MCF 10A (cell line): ENCODE measurements around the gene WDR27. TPM values are rescaled to one million over a fixed set of nuclear protein-coding genes. Genes with fewer than 3 reads are reported as not detected.

ENCODE experiments used
- BruUV-seq: library from RNA; stranded (reverse); fragments of 400-500 nt; replicated peaks from 2 replicates; lab custom pipeline; 2021; lab: Mats Ljungman, UMichigan
- CTCF ChIA-PET: fragments of 300-600 bp; sonication (Branson Sonifier 250); formaldehyde crosslinking; extraction: SDS; loops from one replicate; lab custom pipeline; 2021; ENCODE audit warnings: antibody characterized with exemption, inconsistent platforms; lab: Yijun Ruan, JAX
- POLR2A ChIA-PET: fragments of 300-600, 350-650 bp; sonication (Branson Sonifier 250); formaldehyde crosslinking; extraction: SDS; loops from one replicate; lab custom pipeline; 2020; ENCODE audit warnings: antibody characterized with exemption, inconsistent platforms; lab: Yijun Ruan, JAX
- DNase-seq: peaks from one replicate; pipeline ENCODE4 v3.0.0-alpha.2; 2018; ENCODE audit not compliant: unreplicated experiment
- H3K27ac Mint-ChIP-seq: one replicate; pipeline ENCODE4 v1.8.0; 2022; ENCODE audit warnings: mild to moderate bottlenecking, low read depth, mixed read lengths; ENCODE audit not compliant: unreplicated experiment
- H3K27me3 Mint-ChIP-seq: one replicate; pipeline ENCODE4 v1.8.0; 2022; ENCODE audit warnings: mixed read lengths; ENCODE audit not compliant: insufficient read depth, unreplicated experiment
- H3K36me3 Mint-ChIP-seq: one replicate; pipeline ENCODE4 v1.8.0; 2022; ENCODE audit warnings: mild to moderate bottlenecking, moderate library complexity, mixed read lengths; ENCODE audit not compliant: insufficient read depth, unreplicated experiment
- H3K4me1 Mint-ChIP-seq: one replicate; pipeline ENCODE4 v1.8.0; 2022; ENCODE audit warnings: mixed read lengths; ENCODE audit not compliant: insufficient read depth, unreplicated experiment
- H3K4me3 Mint-ChIP-seq: one replicate; pipeline ENCODE4 v1.8.0; 2022; ENCODE audit warnings: mild to moderate bottlenecking, moderate library complexity, mixed read lengths; ENCODE audit not compliant: unreplicated experiment
- H3K9me3 Mint-ChIP-seq: one replicate; pipeline ENCODE4 v1.8.0; 2022; ENCODE audit warnings: mixed read lengths; ENCODE audit not compliant: unreplicated experiment
- intact Hi-C: fragments of 100-400 bp; cut with micrococcal nuclease; formaldehyde crosslinking; loops from 2 replicates; pipeline ENCODE4 v1.14.1; 2022
- total RNA-seq: library from RNA; stranded (reverse); gene quantifications from 2 replicates; pipeline ENCODE4 v1.2.3, GENCODE V29; 2022
- TF ChIP-seq, protein P1 (sequence below): fragments of 200-600 bp; IDR thresholded peaks from one replicate; pipeline ENCODE4 v1.8.0; 2022; ENCODE audit warnings: antibody characterized with exemption, mild to moderate bottlenecking; ENCODE audit not compliant: unreplicated experiment

Gene WDR27
- total RNA-seq, 1 experiment from 2014 or later, result 80.6 TPM

DNA sequence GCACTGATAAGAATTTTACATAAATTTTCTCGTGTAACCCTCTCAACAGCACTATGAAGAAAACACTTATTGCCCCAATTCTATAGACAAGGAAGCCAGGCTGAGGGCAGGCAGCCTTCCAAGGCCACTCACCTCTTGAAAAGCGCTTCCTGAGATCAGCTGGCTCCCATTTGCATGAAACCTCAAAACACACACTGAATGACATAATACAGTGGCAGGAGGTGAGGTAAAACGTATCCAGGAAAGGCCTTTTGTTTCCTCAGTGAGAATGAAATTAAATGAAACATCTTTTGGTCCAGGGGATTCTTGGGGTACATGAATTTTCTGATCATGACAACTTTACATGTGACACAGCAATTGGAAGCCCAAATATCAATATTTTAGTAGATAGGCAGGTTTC, 112.5 kb downstream of the WDR27 start:
- no TSS peak for BruUV-seq
- H3K27me3 Mint-ChIP-seq, result no peaks in the 10 kb centered on the region
- intact Hi-C loops, result no loop called here
- TF ChIP-seq, protein P1, sequence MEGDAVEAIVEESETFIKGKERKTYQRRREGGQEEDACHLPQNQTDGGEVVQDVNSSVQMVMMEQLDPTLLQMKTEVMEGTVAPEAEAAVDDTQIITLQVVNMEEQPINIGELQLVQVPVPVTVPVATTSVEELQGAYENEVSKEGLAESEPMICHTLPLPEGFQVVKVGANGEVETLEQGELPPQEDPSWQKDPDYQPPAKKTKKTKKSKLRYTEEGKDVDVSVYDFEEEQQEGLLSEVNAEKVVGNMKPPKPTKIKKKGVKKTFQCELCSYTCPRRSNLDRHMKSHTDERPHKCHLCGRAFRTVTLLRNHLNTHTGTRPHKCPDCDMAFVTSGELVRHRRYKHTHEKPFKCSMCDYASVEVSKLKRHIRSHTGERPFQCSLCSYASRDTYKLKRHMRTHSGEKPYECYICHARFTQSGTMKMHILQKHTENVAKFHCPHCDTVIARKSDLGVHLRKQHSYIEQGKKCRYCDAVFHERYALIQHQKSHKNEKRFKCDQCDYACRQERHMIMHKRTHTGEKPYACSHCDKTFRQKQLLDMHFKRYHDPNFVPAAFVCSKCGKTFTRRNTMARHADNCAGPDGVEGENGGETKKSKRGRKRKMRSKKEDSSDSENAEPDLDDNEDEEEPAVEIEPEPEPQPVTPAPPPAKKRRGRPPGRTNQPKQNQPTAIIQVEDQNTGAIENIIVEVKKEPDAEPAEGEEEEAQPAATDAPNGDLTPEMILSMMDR, result no peak
- peaks cover 11% of the 10 kb centered on the region for H3K9me3 Mint-ChIP-seq
- DNase-seq, result no peak
- H3K4me3 Mint-ChIP-seq, result no peak overlapping the region
- ChIA-PET POLR2A (no interaction called here), CTCF (no interaction called here)
- H3K4me1 Mint-ChIP-seq, result no peaks in the 10 kb centered on the region
- no peaks in the 10 kb centered on the region for H3K36me3 Mint-ChIP-seq
- no peak overlapping the region for H3K27ac Mint-ChIP-seq

- POLR2A ChIA-PET, result no interaction called here
- no TSS peak for BruUV-seq
- CTCF ChIA-PET, result interaction anchor here (0.7 kb wide), 1 partner anchor 144 kb away, joined by 3 read pairs; no protein-coding TSS in a partner anchor
- H3K36me3 Mint-ChIP-seq, result no peaks in the 10 kb centered on the region
- intact Hi-C loops, result no loop called here
- no peaks in the 10 kb centered on the region for H3K4me1 Mint-ChIP-seq
- TF ChIP-seq, protein P1, result no peak
- no peak overlapping the region for H3K4me3 Mint-ChIP-seq
- H3K27ac Mint-ChIP-seq, result no peak overlapping the region
- H3K9me3 Mint-ChIP-seq, result peaks cover 11% of the 10 kb centered on the region
- DNase-seq, result no peak
- no peaks in the 10 kb centered on the region for H3K27me3 Mint-ChIP-seq
Measured at GRCh38 chr6:169587975-169588374, 113.9 kb downstream of the WDR27 start.

DNA sequence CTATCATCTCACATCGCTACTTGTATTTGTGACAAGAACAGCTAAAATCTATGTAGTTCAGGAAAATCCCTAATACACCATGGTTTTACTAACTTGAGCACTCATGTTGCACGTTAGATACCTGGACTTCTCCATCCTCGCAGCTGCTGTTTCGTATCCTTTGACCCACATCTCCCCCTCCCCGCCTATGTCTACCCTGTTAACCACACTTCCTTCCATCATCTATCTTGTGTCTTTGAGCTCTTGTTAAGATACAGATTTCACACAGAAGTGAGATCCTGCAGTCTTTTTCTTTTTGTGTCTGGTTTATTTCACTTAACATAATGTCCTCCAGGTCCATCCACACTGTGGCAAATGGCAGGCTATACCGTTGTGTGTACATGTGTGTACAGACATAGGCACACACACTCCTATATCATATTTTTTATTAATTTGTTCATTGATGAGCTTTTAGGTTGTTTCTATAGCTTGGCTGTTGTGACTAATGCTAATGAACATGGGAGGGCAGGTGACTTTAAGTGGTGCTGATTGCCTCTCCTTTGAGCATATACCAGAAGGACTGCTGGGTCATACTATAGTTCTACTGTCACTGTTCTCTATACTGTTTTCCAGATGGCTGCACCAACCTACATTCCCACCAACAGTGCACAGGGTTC, 117.8 kb downstream of the WDR27 start:
- Mint-ChIP-seq H3K36me3 (peaks cover 20% of the 10 kb centered on the region), H3K27ac (no peak overlapping the region), H3K27me3 (no peaks in the 10 kb centered on the region), H3K4me1 (peaks cover 9% of the 10 kb centered on the region), H3K9me3 (peaks cover 11% of the 10 kb centered on the region), H3K4me3 (no peak overlapping the region)
- intact Hi-C loops, result no loop called here
- no peak for DNase-seq
- BruUV-seq, result no TSS peak
- ChIA-PET CTCF (no interaction called here), POLR2A (interaction anchor here (0.8 to 2.5 kb wide), 2 partner anchors 9 to 394 kb away, joined by 4 to 8 read pairs; no protein-coding TSS in a partner anchor)
- TF ChIP-seq, protein P1, result no peak

GRCh38 chr6:169579407-169580111, 122.3 kb downstream of the WDR27 start:
- intact Hi-C loops, result no loop called here
- H3K4me3 Mint-ChIP-seq, result no peak overlapping the region
- no peaks in the 10 kb centered on the region for H3K27me3 Mint-ChIP-seq
- DNase-seq, result peak; percentile 45
- CTCF ChIA-PET, result no interaction called here
- no peaks in the 10 kb centered on the region for H3K9me3 Mint-ChIP-seq
- H3K36me3 Mint-ChIP-seq, result peaks cover 20% of the 10 kb centered on the region
- H3K27ac Mint-ChIP-seq, result peak overlapping the region; percentile 82
- TF ChIP-seq, protein P1, result no peak
- H3K4me1 Mint-ChIP-seq, result peaks cover 9% of the 10 kb centered on the region
- BruUV-seq, result no TSS peak
- POLR2A ChIA-PET, result no interaction called here
